K562 (cell line): Measurements from ENCODE around the gene TMEM181. TPM values are rescaled to one million over a fixed set of nuclear protein-coding genes. Genes with fewer than 3 reads are reported as not detected.
"Not testable (repeated sequence)": the region's sequence is repeated elsewhere in the genome, so short reads cannot be mapped to it uniquely, and the experiment has no call there.

Experiments used
- ATAC-seq: fragments of 200-7000 bp; cut with Tn5 transposase; 3 replicates; pipeline ENCODE4 v1.9.1; 2020; ENCODE audit warnings: moderate library complexity
- BruUV-seq: library from RNA; stranded (reverse); fragments of 400-500 nt; replicated peaks from 2 replicates; lab custom pipeline; 2021; lab: Mats Ljungman, UMichigan
- CTCF ChIA-PET: fragments of 300-600 bp; formaldehyde crosslinking; extraction: SDS; loops from one replicate; lab custom pipeline; 2021; ENCODE audit warnings: low intra/inter-chr PET ratio; lab: Yijun Ruan, JAX
- POLR2A ChIA-PET: fragments of 300-600, 350-650 bp; sonication (Branson Sonifier 250); formaldehyde crosslinking; extraction: SDS; loops from one replicate; lab custom pipeline; 2021; ENCODE audit warnings: antibody characterized with exemption, inconsistent platforms; lab: Yijun Ruan, JAX
- DNase-seq, 4 experiments: peaks; one replicate each; pipeline versions ENCODE4 v3.0.0 to v3.0.0-alpha.2; 2011 to 2018; ENCODE audit warnings: low spot score in 3 of 4, mixed read lengths in 3 of 4; ENCODE audit errors: extremely low read depth in 1 of 4
- FAIRE-seq: peaks from 2 replicates; lab custom pipeline; 2011; peaks lifted over from hg19 to GRCh38; lab: Jason Lieb, UNC
- H2AFZ ChIP-seq: 2 replicates; pipeline ENCODE4 v1.6.0; 2011; ENCODE audit warnings: low read depth, low read length, control low read depth, inconsistent platforms
- H3K27ac ChIP-seq: fragments of 200-600 bp; 3 replicates; pipeline ENCODE4 v1.8.0; 2011; ENCODE audit warnings: low read depth, mild to moderate bottlenecking, control low read depth, inconsistent platforms, low read length, moderate library complexity, mixed read lengths; ENCODE audit errors: extremely low read depth
- H3K27me3 ChIP-seq, 2 experiments: fragments of 300-600 bp in 1 of 2; 2 replicates in 1 of 2; 3 replicates in 1 of 2; pipeline versions ENCODE4 v1.6.0 to v1.8.0; 2011; ENCODE audit warnings: inconsistent platforms in 2 of 2, low read length in 2 of 2, mild to moderate bottlenecking in 1 of 2, mixed read lengths in 1 of 2, moderate library complexity in 1 of 2; ENCODE audit not compliant: control insufficient read depth in 2 of 2, insufficient read depth in 2 of 2
- H3K36me3 ChIP-seq: fragments of 300-600 bp; 3 replicates; pipeline ENCODE4 v1.8.0; 2011; ENCODE audit warnings: mild to moderate bottlenecking, low read length, inconsistent platforms; ENCODE audit not compliant: control insufficient read depth, insufficient read depth
- H3K4me1 ChIP-seq, 2 experiments: fragments of 200-600 bp in 1 of 2; replicated peaks in 1 of 2; 2 replicates in 1 of 2; 3 replicates in 1 of 2; pipeline versions ENCODE4 v1.5.1 to v1.8.0; 2011; ENCODE audit warnings: inconsistent platforms in 2 of 2, low read length in 2 of 2, mild to moderate bottlenecking in 1 of 2, mixed read lengths in 1 of 2, moderate library complexity in 1 of 2; ENCODE audit not compliant: control insufficient read depth in 2 of 2, insufficient read depth in 2 of 2
- H3K4me2 ChIP-seq: 2 replicates; pipeline ENCODE4 v1.6.1; 2011; ENCODE audit warnings: low read length, control low read depth, inconsistent platforms, mixed read lengths; ENCODE audit not compliant: insufficient read depth
- H3K4me3 ChIP-seq: fragments of 200-600 bp; sonication (generic), shearing (Covaris generic); 2 replicates; pipeline ENCODE4 v1.5.1; 2016; ENCODE audit warnings: control low read depth, inconsistent platforms
- H3K79me2 ChIP-seq: fragments of 200-600 bp; 3 replicates; pipeline ENCODE4 v1.8.0; 2011; ENCODE audit warnings: low read length, inconsistent platforms; ENCODE audit not compliant: control insufficient read depth, insufficient read depth
- H3K9ac ChIP-seq, 2 experiments: 2 replicates each; pipeline versions ENCODE4 v1.6.0 to v1.6.1; 2011; ENCODE audit warnings: low read depth in 2 of 2, low read length in 2 of 2, control low read depth in 1 of 2, inconsistent platforms in 1 of 2, mild to moderate bottlenecking in 1 of 2, mixed read lengths in 1 of 2; ENCODE audit not compliant: insufficient read depth in 1 of 2
- H3K9me1 ChIP-seq: one replicate; pipeline ENCODE4 v1.6.0; 2011; ENCODE audit warnings: inconsistent platforms, mild to moderate bottlenecking, low read length, moderate library complexity; ENCODE audit not compliant: control insufficient read depth, insufficient read depth
- H3K9me3 ChIP-seq: replicated peaks from 2 replicates; pipeline ENCODE4 v1.5.1; 2011; ENCODE audit warnings: low read depth, low read length, inconsistent platforms; ENCODE audit not compliant: control insufficient read depth, insufficient read depth
- H4K20me1 ChIP-seq: replicated peaks from 2 replicates; pipeline ENCODE4 v1.6.1; 2011; ENCODE audit warnings: low read length, inconsistent platforms, mixed read lengths; ENCODE audit not compliant: control insufficient read depth, insufficient read depth
- CREM ChIP-seq: IDR thresholded peaks from 2 replicates; pipeline ENCODE4 v1.6.1; 2014; ENCODE audit warnings: antibody characterized with exemption, low read depth
- CTCFL ChIP-seq: IDR thresholded peaks from 2 replicates; pipeline ENCODE4 v1.6.1; 2011; ENCODE audit warnings: borderline replicate concordance, low read depth, mild to moderate bottlenecking, moderate library complexity, low read length; ENCODE audit not compliant: insufficient read depth, poor library complexity, severe bottlenecking
- RNF2 ChIP-seq: sonication (generic); IDR thresholded peaks from 2 replicates; pipeline ENCODE4 v1.6.1; 2016
- ZNF133 ChIP-seq: fragments of 250-450 bp; sonication (Bioruptor Pico); IDR thresholded peaks from 2 replicates; pipeline ENCODE4 v1.4.0; 2020; ENCODE audit warnings: mild to moderate bottlenecking
- WGBS: fragments of 100-300 bp; shearing (Covaris generic); methylation state at CpG from one replicate; pipeline ENCODE4 v1.1.6; 2016; ENCODE audit warnings: low coverage, mixed read lengths; ENCODE audit not compliant: insufficient coverage; ENCODE audit errors: missing lambda C conversion rate; 5-methylcytosine and 5-hydroxymethylcytosine counted together
- in situ Hi-C: fragments of 300-500 bp; cut with MboI; formaldehyde crosslinking; loops from 4 replicates; pipeline ENCODE4 v1.15.0; 2018; ENCODE audit warnings: inconsistent platforms, mixed read lengths
- intact Hi-C: fragments of 100-400 bp; cut with micrococcal nuclease; formaldehyde crosslinking; loops from 2 replicates; pipeline ENCODE4 v1.14.2; 2022
- polyA plus RNA-seq, 8 experiments: library from polyadenylated mRNA; depleted of rRNA in 4 of 8; stranded (reverse) in 5 of 8; unstranded in 3 of 8; fragments of >200 nt; fragmentation: Nextera tagmentation in 2 of 8; fragmentation: Illumina TruSeq in 1 of 8; extraction: Ambion mirVana in 2 of 8; extraction: Trizol in 1 of 8; gene quantifications; 2 replicates each; pipeline versions ENCODE4 v1.2.1 to v1.2.3, GENCODE V29; 2011 to 2014; ENCODE audit warnings: inconsistent platforms in 1 of 8, missing spikeins in 1 of 8
- total RNA-seq, 7 experiments: library from RNA; depleted of rRNA in 6 of 7; stranded (reverse); fragments of >200 nt in 6 of 7; fragmentation: Illumina TruSeq in 2 of 7; extraction: Trizol in 2 of 7; gene quantifications; 2 replicates each; pipeline versions ENCODE4 v1.2.1 to v1.2.3, GENCODE V29; 2011 to 2021; ENCODE audit warnings: low replicate concordance in 1 of 7
- TF ChIP-seq, protein P1 (sequence below): fragments of 450-650 bp; IDR thresholded peaks from 2 replicates; pipeline ENCODE4 v1.6.1; 2016

The TMEM181 gene
- total and polyA plus RNA-seq, 9 of the 15 experiments (the other 6 are each of a cell fraction or from before 2014, with no cell fraction given), result 5.6 to 27.2 (median 19.9) TPM

GRCh38 chr6:158651981-158652737 is 92.3 kb downstream of the TMEM181 start:
- H3K9me1 ChIP-seq, H3K9ac ChIP-seq, H3K36me3 ChIP-seq, DNase-seq, FAIRE-seq, H3K4me2 ChIP-seq, H3K9me3 ChIP-seq, H2AFZ ChIP-seq, H3K4me1 ChIP-seq, H3K4me3 ChIP-seq, H4K20me1 ChIP-seq, ATAC-seq, in situ Hi-C loops, intact Hi-C loops, BruUV-seq, H3K79me2 ChIP-seq, CTCF ChIA-PET, H3K27ac ChIP-seq: not testable (repeated sequence)
- POLR2A ChIA-PET, result interaction anchor here (1.1 kb wide), 1 partner anchor 156 kb away, joined by 3 read pairs; no protein-coding TSS in a partner anchor
- peaks cover 37 to 49% of the 10 kb centered on the region in 2 experiments for H3K27me3 ChIP-seq
- WGBS, result 22% methylated on average over 17 of the region's 17 CpGs

GRCh38 chr6:158653577-158654354 is 93.9 kb downstream of the TMEM181 start:
- Histone ChIP-seq H3K27ac (no peak overlapping the region), H2AFZ (0 out of 2 replicates have a peak overlapping the region, but pooled peaks have one; percentile 49), H3K36me3 (no peaks in the 10 kb centered on the region), H3K79me2 (no peaks in the 10 kb centered on the region), H3K9ac (no peak overlapping the region), H4K20me1 (0 out of 2 replicates have a peak, but pooled peaks cover 3% of the 10 kb centered on the region), H3K4me1 (peaks cover 3 to 7% of the 10 kb centered on the region in 2 experiments; a peak in 2 of 5 replicates), H3K27me3 (peaks cover 42 to 55% of the 10 kb centered on the region in 2 experiments), H3K9me3 (no peaks in the 10 kb centered on the region), H3K4me3 (no peak overlapping the region), H3K9me1 (no peaks in the 10 kb centered on the region), H3K4me2 (peak overlapping the region; percentile 1; the same call in 1 of the 2 replicates)
- 5% methylated on average over 15 of the region's 15 CpGs for WGBS
- FAIRE-seq (no peak), DNase-seq (no peak), ATAC-seq (peak; percentile 29)
- TF ChIP-seq CTCFL, result no peak
- TF ChIP-seq CREM, result 0 out of 2 replicates have a peak, but pooled peaks have one; percentile 10
- 0 out of 2 replicates have a peak, but pooled peaks have one; percentile 18 for TF ChIP-seq RNF2
- TF ChIP-seq, protein P1, sequence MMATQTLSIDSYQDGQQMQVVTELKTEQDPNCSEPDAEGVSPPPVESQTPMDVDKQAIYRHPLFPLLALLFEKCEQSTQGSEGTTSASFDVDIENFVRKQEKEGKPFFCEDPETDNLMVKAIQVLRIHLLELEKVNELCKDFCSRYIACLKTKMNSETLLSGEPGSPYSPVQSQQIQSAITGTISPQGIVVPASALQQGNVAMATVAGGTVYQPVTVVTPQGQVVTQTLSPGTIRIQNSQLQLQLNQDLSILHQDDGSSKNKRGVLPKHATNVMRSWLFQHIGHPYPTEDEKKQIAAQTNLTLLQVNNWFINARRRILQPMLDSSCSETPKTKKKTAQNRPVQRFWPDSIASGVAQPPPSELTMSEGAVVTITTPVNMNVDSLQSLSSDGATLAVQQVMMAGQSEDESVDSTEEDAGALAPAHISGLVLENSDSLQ, result peak; percentile 31; the same call in 1 of the 2 replicates
- no peak for TF ChIP-seq ZNF133
- POLR2A ChIA-PET, result interaction anchor here (1.0 to 1.3 kb wide), 4 partner anchors 9 to 154 kb away, joined by 3 to 5 read pairs (median 4); partner anchors contain the start of gene DYNLT1
- intact Hi-C loops, result no loop called here
- in situ Hi-C loops, result no loop called here
- BruUV-seq, result no TSS peak
- CTCF ChIA-PET, result interaction anchor here (0.7 kb wide), 1 partner anchor 481 kb away, joined by 4 read pairs; no protein-coding TSS in a partner anchor
